Trophoblast cell (in vitro differentiated cells and primary cell): Measurements from ENCODE around the gene SMARCA5.

Experiments
- DNase-seq, 2 donors: peaks; one replicate each; pipeline ENCODE4 v3.0.0-alpha.2; 2016
- H2AFZ ChIP-seq: 2 replicates; pipeline ENCODE4 v1.6.1; 2013; ENCODE audit warnings: low read length, moderate library complexity, mild to moderate bottlenecking; ENCODE audit not compliant: insufficient read depth, poor library complexity
- H2AK5ac ChIP-seq: 2 replicates; pipeline ENCODE4 v1.6.1; 2013; ENCODE audit warnings: mild to moderate bottlenecking, low read length
- H2BK120ac ChIP-seq: 2 replicates; pipeline ENCODE4 v1.6.1; 2013; ENCODE audit warnings: low read length, mild to moderate bottlenecking, moderate library complexity; ENCODE audit not compliant: insufficient read depth, poor library complexity
- H2BK12ac ChIP-seq: 2 replicates; pipeline ENCODE4 v1.6.1; 2013; ENCODE audit warnings: mild to moderate bottlenecking, low read length, moderate library complexity
- H2BK5ac ChIP-seq: 2 replicates; pipeline ENCODE4 v1.6.1; 2013; ENCODE audit warnings: low read length, low read depth, moderate library complexity, mild to moderate bottlenecking; ENCODE audit not compliant: poor library complexity
- H3K14ac ChIP-seq: 2 replicates; pipeline ENCODE4 v1.6.1; 2013; ENCODE audit warnings: mild to moderate bottlenecking, low read length
- H3K18ac ChIP-seq: 2 replicates; pipeline ENCODE4 v1.6.1; 2013; ENCODE audit warnings: mild to moderate bottlenecking, low read length
- H3K23ac ChIP-seq: 2 replicates; pipeline ENCODE4 v1.6.1; 2013; ENCODE audit warnings: low read length
- H3K27ac ChIP-seq: 2 replicates; pipeline ENCODE4 v1.5.1; 2013; ENCODE audit warnings: low read depth, mild to moderate bottlenecking, inconsistent platforms, low read length, moderate library complexity
- H3K27me3 ChIP-seq: 2 replicates; pipeline ENCODE4 v1.6.1; 2013; ENCODE audit warnings: inconsistent platforms, mild to moderate bottlenecking, low read length, moderate library complexity; ENCODE audit not compliant: insufficient read depth
- H3K36me3 ChIP-seq, 2 experiments: 1 replicate in 1 of 2; 2 replicates in 1 of 2; pipeline ENCODE4 v1.6.1; 2013; ENCODE audit warnings: low read length in 2 of 2, mild to moderate bottlenecking in 2 of 2, moderate library complexity in 1 of 2; ENCODE audit not compliant: insufficient read depth in 2 of 2, control insufficient read depth in 1 of 2
- H3K4ac ChIP-seq: 2 replicates; pipeline ENCODE4 v1.6.1; 2013; ENCODE audit warnings: low read depth, mild to moderate bottlenecking, low read length, moderate library complexity
- H3K4me1 ChIP-seq, 2 experiments: 1 replicate in 1 of 2; 2 replicates in 1 of 2; pipeline ENCODE4 v1.6.1; 2013; ENCODE audit warnings: low read length in 2 of 2, mild to moderate bottlenecking in 2 of 2, moderate library complexity in 1 of 2; ENCODE audit not compliant: insufficient read depth in 2 of 2, control insufficient read depth in 1 of 2
- H3K4me2 ChIP-seq: 2 replicates; pipeline ENCODE4 v1.6.1; 2013; ENCODE audit warnings: inconsistent platforms, mild to moderate bottlenecking, low read length, moderate library complexity
- H3K4me3 ChIP-seq: 2 replicates; pipeline ENCODE4 v1.5.1; 2013; ENCODE audit warnings: mild to moderate bottlenecking, low read depth, low read length, inconsistent platforms
- H3K79me1 ChIP-seq: one replicate; pipeline ENCODE4 v1.6.1; 2013; ENCODE audit warnings: low read length
- H3K79me2 ChIP-seq: 2 replicates; pipeline ENCODE4 v1.6.1; 2013; ENCODE audit warnings: low read length, mild to moderate bottlenecking; ENCODE audit not compliant: control insufficient read depth, insufficient read depth, poor library complexity
- H3K9ac ChIP-seq: 2 replicates; pipeline ENCODE4 v1.6.1; 2013; ENCODE audit warnings: mild to moderate bottlenecking, low read length
- H3K9me3 ChIP-seq: 2 replicates; pipeline ENCODE4 v1.6.1; 2013; ENCODE audit warnings: low read depth, mild to moderate bottlenecking, control low read depth, inconsistent platforms, low read length; ENCODE audit not compliant: insufficient read depth
- H4K12ac ChIP-seq: 2 replicates; pipeline ENCODE4 v1.6.1; 2013; ENCODE audit warnings: low read depth, mild to moderate bottlenecking, low read length, moderate library complexity
- H4K8ac ChIP-seq: 2 replicates; pipeline ENCODE4 v1.6.1; 2013; ENCODE audit warnings: low read depth, mild to moderate bottlenecking, low read length, moderate library complexity
- H4K91ac ChIP-seq: one replicate; pipeline ENCODE4 v1.6.1; 2013; ENCODE audit warnings: low read depth, mild to moderate bottlenecking, low read length, moderate library complexity
- WGBS: extraction: QIAGEN DNeasy Blood & Tissue Kit; methylation state at CpG from one replicate; pipeline ENCODE4 v1.1.7; 2013; ENCODE audit warnings: missing lambda C conversion rate; ENCODE audit not compliant: insufficient read length, insufficient coverage; ENCODE audit errors: extremely low coverage; 5-methylcytosine and 5-hydroxymethylcytosine counted together

Gene SMARCA5

DNA sequence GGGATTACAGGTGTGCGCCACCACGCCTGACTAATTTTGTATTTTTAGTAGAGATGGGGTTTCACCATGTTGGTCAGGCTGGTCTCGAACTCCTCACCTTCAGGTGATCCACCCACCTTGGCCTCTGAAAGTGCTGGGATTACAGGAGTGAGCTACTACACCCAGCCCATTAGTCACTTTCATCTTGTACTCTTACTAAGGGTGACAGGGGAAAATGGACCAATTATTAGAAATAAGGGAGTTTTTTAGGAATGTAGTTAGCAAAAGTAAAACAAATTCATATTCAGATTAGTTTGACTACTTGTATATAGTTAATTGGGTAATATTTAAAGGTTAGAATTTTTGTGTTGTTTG is 26.1 kb downstream of the SMARCA5 start:
- Histone ChIP-seq H2AK5ac (no peak overlapping the region), H4K91ac (no peak overlapping the region), H3K9me3 (no peaks in the 10 kb centered on the region), H3K27ac (no peak overlapping the region), H3K18ac (no peak overlapping the region), H3K23ac (no peak overlapping the region), H3K4me2 (no peak overlapping the region), H3K79me2 (no peaks in the 10 kb centered on the region), H3K4me1 (no peaks in the 10 kb centered on the region), H3K79me1 (no peaks in the 10 kb centered on the region), H2BK120ac (no peak overlapping the region), H3K14ac (no peak overlapping the region), H3K36me3 (peaks cover 3 to 26% of the 10 kb centered on the region in 2 experiments), H4K8ac (no peak overlapping the region), H3K4ac (no peak overlapping the region), H4K12ac (no peak overlapping the region), H3K4me3 (no peak overlapping the region), H3K9ac (no peak overlapping the region), H2BK12ac (no peak overlapping the region), H3K27me3 (no peaks in the 10 kb centered on the region), H2AFZ (no peak overlapping the region), H2BK5ac (no peak overlapping the region)
- no peak for DNase-seq
- no CpG with 5 or more reads among the region's 3 CpGs for WGBS

DNA sequence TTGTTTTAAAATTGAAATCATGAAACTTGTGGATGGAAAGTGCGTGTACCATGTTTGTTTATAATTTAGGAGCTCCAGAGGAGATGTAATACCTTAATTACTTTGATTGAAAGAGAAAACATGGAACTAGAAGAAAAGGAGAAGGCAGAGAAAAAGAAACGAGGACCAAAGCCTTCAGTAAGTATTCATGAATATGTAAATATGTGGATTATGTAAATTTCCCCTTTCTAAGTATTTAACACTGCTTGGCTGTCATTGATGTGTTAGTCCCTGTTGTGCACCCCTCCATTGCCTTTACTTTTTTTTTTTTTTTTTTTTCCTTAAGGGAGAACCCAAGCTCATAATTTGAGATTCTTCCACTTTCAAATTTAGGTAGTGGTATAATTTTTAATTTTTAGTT is 36.4 kb downstream of the SMARCA5 start:
- Histone ChIP-seq H3K23ac (no peak overlapping the region), H3K27me3 (no peaks in the 10 kb centered on the region), H2BK12ac (no peak overlapping the region), H4K91ac (no peak overlapping the region), H3K27ac (no peak overlapping the region), H2BK120ac (no peak overlapping the region), H2BK5ac (no peak overlapping the region), H3K14ac (no peak overlapping the region), H3K4ac (no peak overlapping the region), H4K8ac (no peak overlapping the region), H3K18ac (no peak overlapping the region), H2AK5ac (no peak overlapping the region), H3K36me3 (peaks cover 1 to 5% of the 10 kb centered on the region in 2 experiments), H3K4me2 (no peak overlapping the region), H3K9ac (no peak overlapping the region), H4K12ac (no peak overlapping the region), H3K79me2 (no peaks in the 10 kb centered on the region), H3K4me1 (no peaks in the 10 kb centered on the region), H2AFZ (no peak overlapping the region), H3K4me3 (no peak overlapping the region), H3K9me3 (no peaks in the 10 kb centered on the region), H3K79me1 (no peaks in the 10 kb centered on the region)
- no CpG with 5 or more reads among the region's 2 CpGs for WGBS
- DNase-seq = no peak

DNA sequence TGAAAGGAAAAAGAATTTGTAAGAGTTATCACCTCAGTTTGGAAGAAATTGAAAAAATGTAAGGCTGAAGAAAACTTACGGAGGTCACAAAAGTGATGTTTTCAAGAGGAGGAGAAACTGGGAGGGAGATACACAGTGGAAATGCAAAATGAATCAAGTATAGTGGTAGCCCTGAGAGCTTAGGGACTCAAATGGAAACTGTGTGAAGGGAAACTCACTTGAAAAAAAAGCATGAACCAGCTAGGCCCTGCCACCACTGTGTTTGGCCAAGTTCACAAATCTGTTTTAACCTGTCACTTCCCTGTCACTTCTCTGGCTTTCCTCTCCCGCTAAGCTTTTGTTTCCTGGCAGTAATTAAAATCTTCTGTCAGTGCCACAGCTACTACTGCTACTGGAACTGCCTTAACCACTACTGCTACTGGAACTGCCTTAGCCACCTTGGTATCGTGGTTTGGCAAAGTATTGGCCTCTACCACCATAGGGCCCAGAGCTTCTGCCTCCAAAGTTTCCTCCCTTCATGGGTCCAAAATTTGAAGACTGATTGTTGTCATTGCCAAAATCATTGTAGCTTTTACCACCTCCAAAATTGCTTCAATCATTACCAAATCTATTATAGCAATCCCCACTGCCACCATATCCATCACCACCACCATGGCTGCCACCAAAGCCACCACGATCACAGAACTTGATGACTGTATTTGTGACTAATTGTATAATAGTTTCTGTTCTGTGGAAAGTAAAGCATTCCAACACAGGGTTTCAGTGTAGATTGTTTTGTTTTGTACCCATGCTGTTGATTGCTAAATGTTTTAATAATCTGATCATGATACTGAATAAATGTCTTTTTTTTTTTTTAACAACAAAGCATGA is 41.5 kb downstream of the SMARCA5 start:
- H3K79me1 ChIP-seq = no peaks in the 10 kb centered on the region

DNA sequence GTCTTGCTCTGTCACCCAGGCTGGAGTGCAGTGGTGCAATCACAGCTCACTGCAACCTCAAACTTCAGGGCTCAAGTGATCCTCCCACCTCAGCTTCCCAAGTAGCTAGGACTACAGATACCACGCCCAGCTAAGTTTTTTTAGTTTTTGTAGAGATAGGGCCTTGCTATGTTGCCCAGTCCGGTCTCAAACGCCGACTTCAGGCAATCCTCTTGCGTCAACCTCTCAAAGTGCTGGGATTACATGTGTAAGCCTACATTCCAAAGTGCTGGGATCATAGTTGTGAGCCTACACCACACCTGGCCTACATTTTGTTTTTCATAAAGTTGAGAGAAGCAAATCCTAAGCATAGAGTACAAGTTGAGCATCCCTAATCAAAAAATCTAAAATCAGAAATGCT is 42.2 kb downstream of the SMARCA5 start:
- Histone ChIP-seq H4K91ac (no peak overlapping the region), H3K36me3 (no peaks in the 10 kb centered on the region), H3K4ac (no peak overlapping the region), H2BK12ac (no peak overlapping the region), H2AFZ (no peak overlapping the region), H3K9ac (no peak overlapping the region), H4K12ac (no peak overlapping the region), H2AK5ac (no peak overlapping the region), H2BK120ac (no peak overlapping the region), H3K27me3 (no peaks in the 10 kb centered on the region), H3K27ac (no peak overlapping the region), H3K14ac (no peak overlapping the region), H4K8ac (no peak overlapping the region), H3K23ac (no peak overlapping the region), H3K4me3 (no peak overlapping the region), H3K79me2 (no peaks in the 10 kb centered on the region), H2BK5ac (no peak overlapping the region), H3K4me1 (no peaks in the 10 kb centered on the region), H3K9me3 (no peaks in the 10 kb centered on the region), H3K79me1 (no peaks in the 10 kb centered on the region), H3K4me2 (no peak overlapping the region), H3K18ac (no peak overlapping the region)
- no CpG with 5 or more reads among the region's 5 CpGs for WGBS
- peak; percentile 78 to 96 for DNase-seq

More for the DNA sequence above, 41.5 kb downstream of the SMARCA5 start:
- no peaks in the 10 kb centered on the region for H3K27me3 ChIP-seq
- H4K12ac ChIP-seq = no peak overlapping the region
- no peak overlapping the region for H3K23ac ChIP-seq
- H3K9ac ChIP-seq = no peak overlapping the region
- no peak overlapping the region for H3K4me3 ChIP-seq
- H3K36me3 ChIP-seq = no peaks in the 10 kb centered on the region
- H3K18ac ChIP-seq = no peak overlapping the region
- no peak overlapping the region for H2BK5ac ChIP-seq
- H3K79me2 ChIP-seq = no peaks in the 10 kb centered on the region
- H2BK120ac ChIP-seq = no peak overlapping the region
- DNase-seq = peak in 1 of 2 donors; percentile 9
- no peak overlapping the region for H2AFZ ChIP-seq
- no peak overlapping the region for H3K4me2 ChIP-seq
- no peaks in the 10 kb centered on the region for H3K9me3 ChIP-seq
- no peak overlapping the region for H3K27ac ChIP-seq
- no peak overlapping the region for H4K91ac ChIP-seq
- no peak overlapping the region for H4K8ac ChIP-seq
- no peak overlapping the region for H2BK12ac ChIP-seq
- no peaks in the 10 kb centered on the region for H3K4me1 ChIP-seq
- no peak overlapping the region for H2AK5ac ChIP-seq
- no peak overlapping the region for H3K4ac ChIP-seq
- no peak overlapping the region for H3K14ac ChIP-seq
- no CpG with 5 or more reads among the region's 4 CpGs for WGBS
